Measurements from ENCODE around the gene KDM4B.

DNA sequence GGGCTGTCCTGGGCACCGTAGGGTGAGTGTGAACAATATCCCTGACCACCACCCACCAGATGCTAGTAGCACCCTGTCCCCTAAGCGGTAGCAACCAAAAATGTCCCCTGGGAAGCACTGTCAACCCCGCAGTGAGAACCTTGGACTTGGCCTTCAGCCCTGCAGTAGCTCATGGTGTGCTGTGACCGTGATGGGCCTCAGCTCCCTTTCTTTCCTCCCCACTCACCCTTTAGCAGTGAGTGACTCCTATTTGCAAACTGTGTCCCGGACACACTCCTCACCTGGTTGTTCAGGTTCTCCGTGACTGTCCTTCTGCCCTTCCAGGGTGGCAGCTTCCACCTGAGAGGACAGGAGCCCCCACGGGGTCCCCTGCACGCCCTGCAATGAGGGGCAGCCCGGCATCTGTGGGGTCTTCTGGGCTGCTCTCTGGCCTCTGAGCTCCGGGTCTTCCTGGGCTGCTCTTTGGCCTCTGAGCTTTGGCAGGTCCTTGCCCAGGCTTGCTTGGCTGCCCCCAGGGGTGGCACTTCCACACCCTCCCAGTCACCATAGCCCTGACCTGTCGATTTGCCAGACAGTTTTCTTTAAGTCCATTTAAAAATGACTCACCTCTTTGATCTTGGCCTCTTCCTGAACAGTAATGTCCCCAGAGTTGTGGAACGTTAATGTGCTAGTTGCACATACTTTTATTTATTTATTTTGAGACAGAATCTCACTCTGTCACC lies 3.8 kb downstream of the KDM4B start:
- TF ChIP-seq, protein P1, sequence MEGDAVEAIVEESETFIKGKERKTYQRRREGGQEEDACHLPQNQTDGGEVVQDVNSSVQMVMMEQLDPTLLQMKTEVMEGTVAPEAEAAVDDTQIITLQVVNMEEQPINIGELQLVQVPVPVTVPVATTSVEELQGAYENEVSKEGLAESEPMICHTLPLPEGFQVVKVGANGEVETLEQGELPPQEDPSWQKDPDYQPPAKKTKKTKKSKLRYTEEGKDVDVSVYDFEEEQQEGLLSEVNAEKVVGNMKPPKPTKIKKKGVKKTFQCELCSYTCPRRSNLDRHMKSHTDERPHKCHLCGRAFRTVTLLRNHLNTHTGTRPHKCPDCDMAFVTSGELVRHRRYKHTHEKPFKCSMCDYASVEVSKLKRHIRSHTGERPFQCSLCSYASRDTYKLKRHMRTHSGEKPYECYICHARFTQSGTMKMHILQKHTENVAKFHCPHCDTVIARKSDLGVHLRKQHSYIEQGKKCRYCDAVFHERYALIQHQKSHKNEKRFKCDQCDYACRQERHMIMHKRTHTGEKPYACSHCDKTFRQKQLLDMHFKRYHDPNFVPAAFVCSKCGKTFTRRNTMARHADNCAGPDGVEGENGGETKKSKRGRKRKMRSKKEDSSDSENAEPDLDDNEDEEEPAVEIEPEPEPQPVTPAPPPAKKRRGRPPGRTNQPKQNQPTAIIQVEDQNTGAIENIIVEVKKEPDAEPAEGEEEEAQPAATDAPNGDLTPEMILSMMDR (IDR thresholded peaks at IDR 0.05; ENCODE audit: low read depth, low read length, poor library complexity, severe bottlenecking), result no peak
- no peak for TF ChIP-seq EZH2phosphoT487 (IDR thresholded peaks at IDR 0.05; ENCODE audit: borderline replicate concordance, low read length)
